GM21447 (cell line): ENCODE measurements around the gene RFX3.
"Not testable (repeated sequence)": the region's sequence is repeated elsewhere in the genome, so short reads cannot be mapped to it uniquely, and the experiment has no call there.

Experiments used
- ATAC-seq: cut with Tn5 transposase; IDR thresholded peaks from one replicate; pipeline ENCODE4 v1.9.1; 2021; ENCODE audit not compliant: unreplicated experiment

RFX3 gene

DNA sequence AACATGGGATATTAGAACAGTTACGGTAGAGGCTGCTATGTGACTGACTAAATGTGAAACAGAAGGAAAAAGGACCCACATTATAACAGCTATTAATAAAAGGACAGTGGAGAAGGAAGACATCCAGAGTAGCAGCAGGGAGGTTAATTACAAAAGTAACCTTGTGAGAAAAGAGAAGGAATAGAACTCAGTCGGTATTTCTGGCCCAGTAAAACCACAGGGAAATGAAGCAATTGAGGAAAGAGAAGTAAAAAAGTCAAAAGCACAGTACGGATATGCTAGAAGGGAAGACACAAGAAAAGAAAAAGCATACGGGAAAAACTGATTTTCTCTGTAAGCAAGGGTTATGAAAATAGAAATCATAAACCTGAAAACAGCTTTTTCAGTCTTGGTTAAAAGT lies 164.7 kb downstream of the RFX3 start:
- no peak for ATAC-seq

GRCh38 chr9:3360245-3360644 lies 165.6 kb downstream of the RFX3 start:
- ATAC-seq, result no peak

DNA sequence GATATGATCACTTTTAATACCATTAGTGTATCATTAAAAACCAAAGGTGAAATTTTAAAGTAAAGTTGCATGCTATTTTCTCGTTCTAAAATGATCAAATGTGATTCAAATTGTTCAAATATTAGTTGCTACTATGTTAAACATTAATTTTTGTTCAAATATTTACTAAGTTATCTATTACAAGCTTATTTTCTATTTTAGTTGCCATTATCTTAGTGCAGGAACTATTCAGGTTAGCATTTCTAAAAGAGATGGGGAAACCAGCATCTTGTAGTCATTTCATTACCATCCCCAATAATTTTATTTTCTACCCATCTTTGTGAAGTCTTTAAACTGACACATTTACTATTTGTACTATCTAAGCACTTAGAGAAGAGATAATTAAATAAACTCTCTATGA lies 166.0 kb downstream of the RFX3 start:
- no peak for ATAC-seq

GRCh38 chr9:3359048-3359692 lies 166.6 kb downstream of the RFX3 start:
- ATAC-seq, result no peak

GRCh38 chr9:3348169-3348568 lies 177.6 kb downstream of the RFX3 start:
- ATAC-seq, result no peak

DNA sequence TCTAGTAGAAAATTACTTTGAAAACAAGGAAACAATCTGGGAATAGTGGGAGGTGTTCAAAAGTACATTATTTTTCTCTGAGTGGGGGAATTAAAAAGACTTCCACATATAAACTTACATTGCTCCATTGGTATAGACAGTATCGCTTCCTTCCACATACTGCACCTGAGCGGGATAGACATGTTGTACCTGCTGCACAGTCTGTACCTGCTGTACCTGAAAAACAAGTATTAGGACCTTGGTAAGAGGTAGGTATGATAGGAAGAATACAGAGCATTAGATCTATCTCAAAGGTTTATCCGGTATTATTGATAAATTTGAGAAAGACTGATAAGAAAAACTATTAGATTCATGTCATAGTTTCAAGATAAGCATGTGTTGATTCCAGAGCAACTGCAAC lies 179.3 kb downstream of the RFX3 start:
- ATAC-seq, result no peak

DNA sequence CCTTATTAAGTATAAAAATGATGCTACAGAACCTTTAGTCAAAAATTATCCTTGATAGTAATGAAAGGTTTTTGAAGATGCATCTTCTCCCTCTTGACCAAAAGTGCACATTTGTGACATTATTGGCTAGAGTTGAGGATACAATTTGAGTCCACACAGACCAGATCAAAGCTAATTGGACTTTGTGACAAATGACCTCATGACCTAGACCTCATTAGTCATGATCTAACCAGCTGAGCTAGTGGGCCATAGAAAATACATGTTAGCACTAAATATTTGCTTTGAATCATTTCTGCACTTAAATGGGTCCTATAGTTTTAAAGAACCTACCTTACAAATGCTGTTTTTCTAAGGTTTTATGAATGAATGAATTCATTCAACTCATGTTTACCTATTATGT lies 182.1 kb downstream of the RFX3 start:
- no peak for ATAC-seq

DNA sequence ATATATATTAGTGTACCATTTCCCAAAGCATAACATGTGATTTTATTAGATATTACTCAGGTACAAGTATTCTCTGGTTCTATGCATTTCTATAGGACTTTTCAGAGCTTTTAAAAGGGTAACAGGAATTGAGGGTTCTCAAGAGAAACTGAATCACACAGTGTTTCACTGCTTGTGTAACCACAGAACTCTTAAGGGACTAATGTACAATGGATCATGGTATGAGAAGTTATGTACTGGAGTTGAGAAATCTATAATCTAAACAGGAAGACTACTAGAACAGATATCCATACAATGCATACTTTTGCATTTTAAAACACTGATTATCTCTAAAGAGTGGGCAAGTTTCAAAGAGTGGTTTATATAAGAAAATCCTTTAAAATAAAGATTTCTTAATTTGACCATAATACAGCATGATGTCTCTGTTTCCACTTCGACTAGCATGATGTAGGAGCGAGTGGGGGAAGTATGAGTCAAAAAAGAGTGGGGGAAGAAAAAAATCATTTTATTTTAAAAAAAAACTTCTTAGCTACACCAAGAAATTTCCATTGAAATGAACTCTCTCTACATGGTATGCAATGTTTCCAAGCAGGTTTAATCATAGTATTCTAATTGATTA lies 183.5 kb downstream of the RFX3 start:
- no peak for ATAC-seq

GRCh38 chr9:3337515-3338225 lies 188.1 kb downstream of the RFX3 start:
- no peak for ATAC-seq

- no peak for ATAC-seq
These were observed 188.8 kb downstream of the RFX3 start for GRCh38 chr9:3336951-3337350.

DNA sequence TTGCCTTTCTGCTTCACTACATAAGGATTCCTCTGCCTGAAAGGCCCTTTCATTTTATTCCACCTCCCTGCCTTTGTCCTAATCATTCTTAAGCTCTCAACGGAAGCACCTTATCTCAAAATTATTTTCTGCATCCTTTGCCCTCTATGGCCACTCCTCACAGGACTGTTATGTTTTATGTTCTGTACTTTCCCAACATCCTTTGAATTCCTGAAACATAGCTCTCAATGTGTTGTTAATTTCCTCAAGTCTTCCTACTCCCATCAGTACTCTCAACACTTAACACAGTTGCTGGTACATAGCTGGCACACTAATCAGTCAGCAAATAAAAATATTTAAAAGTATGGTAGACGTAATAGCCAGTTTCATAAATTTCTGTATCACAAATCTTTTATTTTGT lies 193.0 kb downstream of the RFX3 start:
- ATAC-seq, result no peak

DNA sequence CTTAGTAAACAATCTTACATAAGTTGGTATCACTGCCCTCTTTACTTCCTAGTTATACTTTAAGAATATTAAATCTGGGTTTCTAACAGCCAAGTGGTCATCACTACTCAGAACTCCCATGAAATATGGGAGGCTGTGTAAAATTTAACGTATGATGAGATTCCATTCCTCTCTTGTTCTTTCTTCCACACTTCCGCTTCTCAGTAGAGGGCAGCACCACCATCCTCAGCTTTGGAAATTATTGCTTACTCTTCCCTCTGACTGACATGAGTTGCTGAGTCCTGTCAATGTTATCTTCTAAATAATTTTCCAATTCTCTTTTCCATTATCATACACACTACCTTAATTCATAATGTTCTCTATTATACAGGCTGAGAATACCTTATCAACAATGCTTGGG lies 194.0 kb downstream of the RFX3 start:
- ATAC-seq, result no peak

- no peak for ATAC-seq
These were observed 194.9 kb downstream of the RFX3 start for GRCh38 chr9:3330792-3331420.

GRCh38 chr9:3329361-3329760 lies 196.4 kb downstream of the RFX3 start:
- ATAC-seq, result no peak

DNA sequence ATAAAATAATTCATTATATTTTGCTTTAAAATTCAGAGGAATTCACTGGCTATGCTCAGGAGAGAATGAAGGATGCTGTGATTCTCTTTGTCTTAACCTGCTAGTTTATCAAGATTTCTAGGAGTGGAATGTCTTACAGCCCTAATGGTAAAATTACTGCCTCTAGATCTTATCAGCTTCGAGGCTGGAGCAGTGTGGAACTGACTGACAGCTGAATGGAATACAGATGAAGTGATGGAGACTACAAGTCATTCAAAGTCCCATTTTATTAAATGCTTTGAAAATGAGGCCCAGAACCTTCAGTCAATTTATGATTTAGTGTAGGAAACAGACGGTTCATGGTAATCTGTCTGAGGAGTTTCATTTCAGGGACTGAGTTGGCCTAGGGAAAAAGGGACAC lies 202.1 kb downstream of the RFX3 start:
- ATAC-seq, result no peak

GRCh38 chr9:3321186-3321585 lies 204.6 kb downstream of the RFX3 start:
- ATAC-seq, result no peak

- not testable (repeated sequence) for ATAC-seq
These were observed 213.2 kb downstream of the RFX3 start for GRCh38 chr9:3312595-3312994.

- no peak for ATAC-seq
These were observed 217.2 kb downstream of the RFX3 start for GRCh38 chr9:3308609-3309008.

DNA sequence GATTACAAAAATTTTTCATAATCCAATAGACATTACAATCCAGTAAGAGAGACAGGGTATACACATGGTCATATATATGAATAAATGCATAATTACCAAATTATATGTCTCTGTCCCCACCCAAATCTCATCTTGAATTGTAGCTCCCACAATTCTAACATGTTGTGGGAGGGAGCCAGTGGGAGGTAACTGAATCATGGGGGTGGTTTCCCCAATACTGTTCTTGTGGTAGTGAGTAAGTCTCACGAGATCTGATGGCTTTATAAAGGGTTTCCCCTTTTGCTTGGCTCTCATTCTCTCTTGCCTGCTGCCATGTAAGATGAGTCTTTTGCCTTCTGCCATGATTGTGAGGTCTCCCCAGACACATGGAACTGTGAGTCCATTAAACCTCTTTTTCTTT lies 221.4 kb downstream of the RFX3 start:
- not testable (repeated sequence) for ATAC-seq

GRCh38 chr9:3299872-3300271 lies 225.9 kb downstream of the RFX3 start:
- ATAC-seq, result peak; percentile 99

- no peak for ATAC-seq
These were observed 229.3 kb downstream of the RFX3 start for GRCh38 chr9:3296536-3296935.

GRCh38 chr9:3292311-3292710 lies 233.5 kb downstream of the RFX3 start:
- no peak for ATAC-seq
